Right hindlimb (tissue), 1 donor: ENCODE measurements around the gene SLC25A48.

ENCODE experiments used
- DNase-seq: peaks from one replicate; pipeline ENCODE4 v3.0.0-alpha.2; 2018

SLC25A48 gene

GRCh38 chr5:135861641-135862040 lies 27.2 kb downstream of the SLC25A48 start:
- DNase-seq, result no peak

GRCh38 chr5:135862086-135862485 lies 27.6 kb downstream of the SLC25A48 start:
- no peak for DNase-seq

DNA sequence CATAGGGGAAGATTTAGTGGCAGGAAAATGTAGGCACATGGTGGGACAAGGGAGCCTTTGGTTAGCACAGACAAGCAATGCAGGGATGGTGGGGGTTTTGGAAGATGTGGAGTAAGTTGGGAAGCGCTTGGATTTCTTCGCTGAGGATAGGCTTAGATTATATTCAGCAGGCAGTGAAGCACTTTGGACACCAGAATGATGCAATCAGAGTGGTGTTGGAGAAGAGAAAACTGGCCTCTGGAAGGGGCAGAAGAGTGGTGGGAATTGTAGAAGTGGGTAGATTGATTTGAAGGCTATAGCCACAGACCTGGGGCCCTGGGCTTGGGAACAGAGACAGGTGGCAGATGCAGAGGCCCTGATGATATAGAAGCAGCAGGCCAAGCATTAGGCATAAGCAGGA lies 28.3 kb downstream of the SLC25A48 start:
- no peak for DNase-seq

DNA sequence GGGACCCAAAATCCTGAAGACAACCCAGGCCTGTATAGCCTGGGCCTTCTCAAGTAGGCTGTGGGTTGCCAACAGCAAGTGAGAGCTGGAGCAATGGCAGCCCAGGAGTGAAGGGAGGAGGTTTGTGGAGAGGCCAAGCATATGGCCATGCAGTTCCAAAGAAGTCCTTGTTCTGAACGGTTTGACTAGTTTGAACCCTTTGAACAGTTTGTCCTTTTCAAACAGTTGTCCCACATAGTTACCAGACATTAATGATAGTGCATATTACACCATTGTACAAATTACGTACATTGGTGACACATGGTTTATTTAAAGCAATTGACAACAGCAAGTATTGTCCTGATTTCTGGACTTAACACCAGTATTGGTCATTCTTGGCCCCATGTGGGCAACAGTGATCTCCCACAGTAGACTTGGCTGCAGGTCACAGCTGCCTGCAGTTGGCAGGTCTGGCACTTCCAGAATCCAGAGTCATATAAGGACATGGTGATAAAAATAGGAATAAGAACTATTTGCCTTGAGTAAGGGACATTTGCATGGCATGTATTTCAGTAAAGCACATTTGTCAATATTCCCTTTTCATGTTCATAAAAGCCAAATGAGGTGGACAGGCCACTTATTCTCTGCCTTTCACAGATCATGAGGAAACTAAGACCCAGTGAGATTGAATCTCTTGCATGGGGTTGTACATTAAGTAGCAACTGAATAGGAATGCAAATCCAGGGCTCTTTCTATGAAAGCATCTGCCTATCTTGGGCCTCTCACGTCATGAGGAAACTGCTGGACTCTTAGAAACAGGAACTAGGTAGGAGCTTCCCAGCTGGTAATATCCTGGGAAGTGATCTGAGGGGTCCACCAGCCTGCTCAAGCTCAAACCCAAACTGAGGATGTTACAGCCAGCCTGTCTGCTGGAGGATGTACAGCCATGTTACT lies 30.3 kb downstream of the SLC25A48 start:
- no peak for DNase-seq

GRCh38 chr5:135866016-135866415 lies 31.6 kb downstream of the SLC25A48 start:
- no peak for DNase-seq

DNA sequence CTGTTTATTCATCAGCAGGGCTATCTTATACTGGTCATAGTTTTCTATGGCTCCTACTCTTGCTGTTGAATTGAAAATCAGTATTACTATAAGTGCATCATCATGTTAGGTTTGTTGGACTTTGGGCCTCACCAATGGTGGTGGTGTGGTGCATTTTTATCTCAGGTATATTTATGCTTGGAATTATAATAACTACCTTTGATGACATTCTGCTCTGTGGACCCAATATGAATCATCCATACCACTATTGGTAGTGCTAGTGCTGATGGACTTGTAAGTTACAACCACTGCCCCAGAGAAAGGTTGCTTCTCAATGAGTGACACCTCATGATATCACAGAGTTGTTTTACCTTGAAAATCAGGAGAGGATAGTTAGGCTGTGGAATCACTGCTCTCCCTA lies 33.1 kb downstream of the SLC25A48 start:
- no peak for DNase-seq

GRCh38 chr5:135868681-135869080 lies 34.2 kb downstream of the SLC25A48 start:
- DNase-seq, result no peak

DNA sequence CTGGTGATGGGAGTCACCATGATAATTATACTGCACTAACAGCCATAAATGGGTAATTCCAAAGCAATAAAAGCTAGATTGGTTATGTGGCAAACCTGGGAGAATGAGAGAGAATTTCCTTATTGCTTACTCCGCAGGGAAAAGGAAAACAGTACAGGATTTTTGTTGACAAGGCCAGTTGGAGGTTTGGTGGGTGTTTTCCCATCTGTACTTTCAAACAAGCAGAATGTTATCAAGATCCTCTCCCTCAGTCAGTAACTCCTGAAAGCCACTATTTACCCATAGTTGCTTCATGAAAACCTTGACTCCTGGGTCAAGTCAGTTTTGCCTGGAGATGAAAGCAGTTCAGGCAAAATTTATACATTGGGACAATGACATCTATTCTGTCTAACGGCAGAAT lies 34.8 kb downstream of the SLC25A48 start:
- no peak for DNase-seq

GRCh38 chr5:135869935-135870334 lies 35.5 kb downstream of the SLC25A48 start:
- no peak for DNase-seq

- DNase-seq, result no peak
Observed at GRCh38 chr5:135871268-135871915, 36.9 kb downstream of the SLC25A48 start.

DNA sequence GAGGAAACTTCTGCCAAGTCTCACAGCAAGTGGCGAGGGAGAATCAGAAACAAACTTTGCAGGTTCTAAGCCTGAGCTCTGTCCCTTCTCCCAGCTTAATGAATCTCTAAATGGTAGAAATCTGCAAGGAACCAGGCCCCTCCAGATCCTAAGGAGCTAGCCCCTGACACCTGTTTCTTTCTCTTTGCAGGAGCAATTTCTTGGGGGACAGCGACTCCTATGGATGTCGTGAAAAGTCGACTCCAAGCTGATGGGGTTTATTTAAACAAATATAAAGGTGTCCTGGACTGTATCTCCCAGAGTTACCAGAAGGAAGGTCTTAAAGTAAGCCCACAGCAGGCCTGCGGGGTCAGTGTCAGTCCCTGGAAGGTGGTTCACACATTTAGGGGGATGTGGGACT lies 39.4 kb downstream of the SLC25A48 start:
- no peak for DNase-seq

GRCh38 chr5:135874461-135874860 lies 40.0 kb downstream of the SLC25A48 start:
- DNase-seq, result no peak

DNA sequence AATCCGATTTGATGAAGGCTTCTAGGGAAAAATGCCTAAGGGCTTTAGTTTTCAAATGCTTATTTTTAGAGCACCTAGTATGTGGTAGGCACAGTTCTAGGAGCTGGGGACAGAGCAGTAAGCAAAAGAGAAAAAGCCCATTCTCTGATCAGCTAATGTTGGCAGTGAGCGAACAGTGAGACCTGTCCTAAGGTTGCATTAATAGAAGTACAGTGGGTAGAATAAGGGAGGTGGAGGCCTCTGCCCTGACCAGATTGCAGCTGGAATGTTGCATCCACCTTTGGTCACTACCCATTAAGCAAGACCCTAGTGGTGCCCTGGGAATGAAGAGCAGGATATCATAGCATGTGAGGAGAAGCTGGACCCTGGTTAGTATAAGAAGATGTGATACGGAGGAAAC lies 41.1 kb downstream of the SLC25A48 start:
- DNase-seq, result no peak

- no peak for DNase-seq
Observed at GRCh38 chr5:135876146-135876545, 41.7 kb downstream of the SLC25A48 start.

DNA sequence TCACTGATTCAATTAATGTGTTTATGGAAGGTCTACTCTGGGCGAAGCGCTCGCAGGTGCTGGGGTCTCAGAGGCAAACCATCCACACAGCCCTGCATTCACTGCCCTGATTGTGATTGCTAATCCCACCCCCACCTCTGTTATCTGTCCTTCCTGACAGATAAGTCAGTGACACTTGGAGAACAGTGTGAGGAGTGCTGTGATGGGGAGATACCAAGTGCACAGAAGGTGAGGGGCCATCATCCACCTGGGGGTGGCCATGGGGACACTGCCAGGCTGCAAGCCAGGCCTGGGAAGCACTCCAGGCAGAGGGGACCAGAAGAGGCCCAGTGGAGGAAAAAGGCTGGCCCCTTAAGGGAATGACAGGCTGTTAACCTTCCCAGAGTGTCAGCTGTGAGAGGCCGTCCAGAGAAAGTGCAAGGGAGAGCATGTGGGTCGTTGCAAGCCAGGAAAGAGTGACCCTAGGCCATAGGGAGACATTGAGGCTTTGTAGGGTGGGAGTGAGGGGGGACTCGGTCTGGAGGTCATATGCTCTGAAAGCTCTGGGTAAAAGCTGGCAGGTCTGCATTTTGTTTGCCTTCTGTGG lies 43.2 kb downstream of the SLC25A48 start:
- no peak for DNase-seq

GRCh38 chr5:135878156-135878620 lies 43.7 kb downstream of the SLC25A48 start:
- DNase-seq, result no peak

- DNase-seq, result no peak
Observed at GRCh38 chr5:135879591-135879990, 45.1 kb downstream of the SLC25A48 start.

GRCh38 chr5:135880278-135880677 lies 45.8 kb downstream of the SLC25A48 start:
- DNase-seq, result no peak

DNA sequence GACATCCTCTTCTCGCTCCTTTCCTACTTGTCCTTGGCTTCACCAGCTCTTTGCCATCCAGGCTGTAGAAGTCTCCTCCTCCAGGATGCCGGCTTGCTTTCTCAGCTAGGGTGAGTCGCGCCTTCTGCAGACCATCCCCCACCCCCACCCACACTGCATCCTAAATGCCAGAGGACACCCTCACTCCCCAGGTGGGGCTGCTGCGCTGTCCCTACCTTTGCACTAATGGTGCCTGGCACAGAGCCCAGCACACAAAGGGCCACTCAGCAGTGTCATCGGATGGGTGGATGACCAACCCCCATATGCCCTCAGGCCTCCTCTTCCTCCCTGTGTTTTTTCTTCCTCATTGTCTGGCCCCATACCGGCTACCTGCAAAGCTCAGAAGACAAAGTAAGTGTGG lies 46.3 kb downstream of the SLC25A48 start:
- no peak for DNase-seq

- no peak for DNase-seq
Observed at GRCh38 chr5:135881244-135881643, 46.8 kb downstream of the SLC25A48 start.

- no peak for DNase-seq
Observed at GRCh38 chr5:135881819-135882218, 47.4 kb downstream of the SLC25A48 start.

DNA sequence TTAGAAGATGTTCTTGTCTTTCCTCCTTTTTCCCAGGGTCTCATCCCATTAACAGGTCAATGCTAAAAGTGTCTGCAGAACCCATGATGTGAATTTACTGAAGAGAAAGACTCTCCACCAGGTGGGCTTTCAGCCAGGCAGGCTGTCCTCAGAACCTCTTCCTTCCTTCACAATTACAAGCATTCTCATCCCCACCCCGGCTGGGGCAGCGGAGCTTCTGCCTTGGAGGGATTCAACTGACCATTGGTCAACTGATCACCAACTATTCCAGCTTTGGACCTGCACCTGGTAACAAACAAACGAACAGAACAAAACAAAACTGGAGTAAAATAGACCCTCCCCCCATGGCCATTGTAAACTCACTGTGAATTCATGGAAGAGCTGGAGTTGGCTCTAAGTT lies 48.6 kb downstream of the SLC25A48 start:
- no peak for DNase-seq

DNA sequence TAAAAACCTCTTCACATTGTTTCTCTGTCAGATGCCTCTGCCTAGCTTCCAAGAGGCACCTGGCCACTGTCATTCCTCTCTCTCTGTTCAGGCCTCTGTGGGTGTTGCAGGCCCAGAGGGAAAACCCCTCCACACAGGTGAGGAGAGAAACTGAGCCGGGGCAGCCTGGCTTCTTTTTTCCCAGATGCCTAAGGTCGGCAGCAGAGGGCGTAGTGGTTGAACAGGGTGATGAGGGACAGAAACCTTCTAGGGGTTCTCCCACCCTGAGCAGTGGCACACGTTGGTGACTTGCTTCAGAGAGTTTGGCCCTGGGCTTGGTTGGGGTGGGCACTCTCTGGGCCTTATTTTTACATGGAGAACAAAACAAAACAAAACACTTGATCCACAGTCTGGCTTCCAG lies 49.0 kb downstream of the SLC25A48 start:
- no peak for DNase-seq

- no peak for DNase-seq
Observed at GRCh38 chr5:135885031-135885430, 50.6 kb downstream of the SLC25A48 start.
